H4 (cell line): ENCODE measurements around the gene MEX3B. TPM values are rescaled to one million over a fixed set of nuclear protein-coding genes. Genes with fewer than 3 reads are reported as not detected.
A peak's percentile ranks its signal among the peaks of the same experiment; 100 is the strongest.
"Not testable (repeated sequence)": the region's sequence is repeated elsewhere in the genome, so short reads cannot be mapped to it uniquely, and the experiment has no call there.

Experiments
- DNase-seq: peaks from one replicate; pipeline ENCODE4 v3.0.0-alpha.2; 2015; ENCODE audit warnings: low spot score
- total RNA-seq: library from RNA; depleted of rRNA; stranded (reverse); fragments of >200 nt; shearing (Covaris generic); gene quantifications from 2 replicates; pipeline ENCODE4 v1.2.3, GENCODE V29; 2014

MEX3B gene
- total RNA-seq, 1 experiment from 2014 or later: 4.3 TPM

GRCh38 chr15:82048811-82049210 is 3.0 kb upstream of the MEX3B start:
- DNase-seq: no peak

GRCh38 chr15:82047453-82048400 is 1.9 kb upstream of the MEX3B start:
- DNase-seq: no peak

- DNase-seq: peak; percentile 83
These were observed 1.0 kb upstream of the MEX3B start for GRCh38 chr15:82046666-82047452.

- DNase-seq: no peak
These were observed 483 bp downstream of the MEX3B start for GRCh38 chr15:82045179-82045891.

GRCh38 chr15:82044373-82045178 is 1.2 kb downstream of the MEX3B start:
- no peak for DNase-seq

- DNase-seq: no peak
These were observed 1.9 kb downstream of the MEX3B start for GRCh38 chr15:82043796-82044372.

GRCh38 chr15:82043130-82043673 is 2.6 kb downstream of the MEX3B start:
- no peak for DNase-seq

GRCh38 chr15:82040862-82041261 is 5.0 kb downstream of the MEX3B start:
- no peak for DNase-seq

- DNase-seq: no peak
These were observed 5.4 kb downstream of the MEX3B start for GRCh38 chr15:82040390-82040789.

GRCh38 chr15:82039871-82040270 is 5.9 kb downstream of the MEX3B start:
- no peak for DNase-seq

- DNase-seq: no peak
These were observed 9.4 kb downstream of the MEX3B start for GRCh38 chr15:82036461-82036860.

GRCh38 chr15:82031871-82032270 is 13.9 kb downstream of the MEX3B start:
- DNase-seq: no peak

- DNase-seq: no peak
These were observed 15.6 kb downstream of the MEX3B start for GRCh38 chr15:82030176-82030575.

- not testable (repeated sequence) for DNase-seq
These were observed 17.7 kb downstream of the MEX3B start for GRCh38 chr15:82028163-82028562.

- DNase-seq: no peak
These were observed 23.8 kb downstream of the MEX3B start for GRCh38 chr15:82021992-82022391.

GRCh38 chr15:82020625-82021394 is 25.0 kb downstream of the MEX3B start:
- DNase-seq: no peak

- no peak for DNase-seq
These were observed 27.6 kb downstream of the MEX3B start for GRCh38 chr15:82018201-82018600.

GRCh38 chr15:82017656-82018055 is 28.2 kb downstream of the MEX3B start:
- DNase-seq: no peak

GRCh38 chr15:82014989-82015388 is 30.8 kb downstream of the MEX3B start:
- no peak for DNase-seq

GRCh38 chr15:82012908-82013307 is 32.9 kb downstream of the MEX3B start:
- DNase-seq: no peak
